ENCODE results near the gene GCSAM. TPM values are rescaled to one million over a fixed set of nuclear protein-coding genes. Genes with fewer than 3 reads are reported as not detected.

Gene GCSAM, protein sequence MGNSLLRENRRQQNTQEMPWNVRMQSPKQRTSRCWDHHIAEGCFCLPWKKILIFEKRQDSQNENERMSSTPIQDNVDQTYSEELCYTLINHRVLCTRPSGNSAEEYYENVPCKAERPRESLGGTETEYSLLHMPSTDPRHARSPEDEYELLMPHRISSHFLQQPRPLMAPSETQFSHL
- 1 to 10 TPM in 2 of 3 donors, under 1 TPM in 1; 0.86 to 2.0 (median 1.7) TPM for polyA plus RNA-seq (ENCODE audit: insufficient read length in 3 of 3)

DNA sequence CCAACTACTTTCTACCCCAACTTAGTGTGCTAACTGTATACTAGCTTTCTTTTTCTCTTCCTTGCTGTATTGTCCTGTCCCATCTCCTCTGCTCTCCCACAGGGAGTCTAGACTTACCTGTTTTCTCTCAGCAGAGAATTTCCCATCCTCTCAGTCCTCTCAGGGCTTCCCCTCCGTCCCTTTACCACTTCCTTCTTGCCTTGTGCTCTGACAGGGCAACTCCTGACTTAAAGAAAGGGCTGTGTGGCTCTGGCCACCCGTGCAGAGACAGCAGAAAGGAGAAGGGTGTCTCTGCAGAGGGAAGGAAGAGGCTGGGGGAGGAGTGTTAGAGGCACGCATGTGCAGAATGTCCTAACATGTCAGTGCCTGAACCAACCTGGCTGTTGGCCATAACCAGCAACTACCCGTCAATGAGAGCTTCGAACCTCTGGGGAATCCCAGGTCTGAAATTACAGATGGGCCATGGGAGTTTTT lies at the start of gene GCSAM:
TSS of gene GCSAM (minus strand) at position 274 of the 474 bp plus-strand sequence. CDS start at position 146, 128 bp downstream.
- no peak for DNase-seq (ENCODE audit: low read depth in 3 of 3, low spot score in 2 of 3)

- DNase-seq (ENCODE audit: low read depth in 3 of 3, low spot score in 2 of 3), result no peak
These were observed 42.6 kb upstream of the GCSAM start for GRCh38 chr3:112175646-112176045.

DNA sequence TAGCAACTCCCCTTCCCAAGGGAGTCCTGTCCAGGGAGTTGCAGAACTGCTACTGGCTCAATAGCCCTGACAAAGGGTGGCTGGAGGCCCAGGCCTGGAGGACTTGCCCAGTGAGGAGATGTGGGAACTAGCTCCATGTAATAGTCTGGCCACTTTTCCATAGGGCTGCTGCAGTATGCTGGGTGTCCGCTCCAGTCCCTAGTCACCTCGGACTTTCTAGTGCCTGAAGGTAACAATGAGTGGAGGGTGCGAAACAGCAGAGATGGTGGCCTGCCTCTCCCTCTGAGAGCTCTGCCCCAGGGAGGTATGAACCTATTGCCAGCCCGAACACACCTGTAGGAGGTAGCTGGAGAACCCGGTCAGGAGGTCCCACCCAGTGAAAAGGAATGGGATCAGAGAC lies 42.0 kb upstream of the GCSAM start:
- no peak for DNase-seq (ENCODE audit: low read depth in 3 of 3, low spot score in 2 of 3)

GRCh38 chr3:112171144-112171543 lies 38.1 kb upstream of the GCSAM start:
- DNase-seq (ENCODE audit: low read depth in 3 of 3, low spot score in 2 of 3), result no peak

GRCh38 chr3:112170046-112170445 lies 37.0 kb upstream of the GCSAM start:
- no peak for DNase-seq (ENCODE audit: low read depth in 3 of 3, low spot score in 2 of 3)

- no peak for DNase-seq (ENCODE audit: low read depth in 3 of 3, low spot score in 2 of 3)
These were observed 34.7 kb upstream of the GCSAM start for GRCh38 chr3:112167758-112168157.

- DNase-seq (ENCODE audit: low read depth in 3 of 3, low spot score in 2 of 3), result no peak
These were observed 16.1 kb upstream of the GCSAM start for GRCh38 chr3:112149136-112149535.

DNA sequence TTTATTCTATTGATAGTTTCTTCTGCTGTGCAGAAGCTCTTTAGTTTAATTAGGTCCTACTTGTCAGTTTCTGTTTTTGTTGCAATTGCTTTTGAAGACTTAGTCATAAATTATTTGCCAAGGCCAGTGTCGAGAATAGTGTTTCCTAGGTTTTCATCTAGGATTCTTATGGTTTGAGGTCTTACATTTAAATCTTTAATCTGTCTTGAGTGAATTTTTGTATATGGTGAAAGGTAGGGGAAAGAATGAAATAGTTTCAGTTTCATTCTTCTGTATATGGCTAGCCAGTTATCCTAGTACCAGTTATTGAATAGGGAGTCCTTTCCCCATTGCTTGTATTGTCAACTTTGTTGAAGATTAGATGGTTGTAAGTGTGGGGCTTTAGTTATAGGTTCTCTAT lies 10.6 kb upstream of the GCSAM start:
- no peak for DNase-seq (ENCODE audit: low read depth in 3 of 3, low spot score in 2 of 3)

GRCh38 chr3:112143251-112143650 lies 10.2 kb upstream of the GCSAM start:
- no peak for DNase-seq (ENCODE audit: low read depth in 3 of 3, low spot score in 2 of 3)

DNA sequence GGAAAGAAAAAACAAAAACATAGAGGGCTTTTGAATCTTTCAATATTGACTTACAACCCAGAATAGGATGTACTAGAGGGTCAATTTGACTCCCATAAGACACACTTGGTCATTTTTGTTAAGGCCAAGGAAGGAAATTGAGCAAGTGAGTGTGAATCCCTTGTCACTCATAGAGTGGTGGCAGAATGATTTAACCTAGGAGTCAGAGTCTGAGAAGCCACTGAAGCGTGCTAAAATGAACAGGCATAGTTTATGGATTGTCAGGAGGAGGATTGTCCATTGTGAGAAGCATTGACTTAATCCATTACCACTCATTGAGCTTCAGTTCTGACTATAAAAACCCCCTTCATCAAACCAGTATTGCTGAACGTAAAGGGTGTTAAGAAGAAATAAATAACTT lies 8.2 kb upstream of the GCSAM start:
- no peak for DNase-seq (ENCODE audit: low read depth in 3 of 3, low spot score in 2 of 3)

GRCh38 chr3:112140584-112140983 lies 7.5 kb upstream of the GCSAM start:
- DNase-seq (ENCODE audit: low read depth in 3 of 3, low spot score in 2 of 3), result no peak

GRCh38 chr3:112138219-112138969 lies 5.3 kb upstream of the GCSAM start:
- DNase-seq (ENCODE audit: low read depth in 3 of 3, low spot score in 2 of 3), result no peak

DNA sequence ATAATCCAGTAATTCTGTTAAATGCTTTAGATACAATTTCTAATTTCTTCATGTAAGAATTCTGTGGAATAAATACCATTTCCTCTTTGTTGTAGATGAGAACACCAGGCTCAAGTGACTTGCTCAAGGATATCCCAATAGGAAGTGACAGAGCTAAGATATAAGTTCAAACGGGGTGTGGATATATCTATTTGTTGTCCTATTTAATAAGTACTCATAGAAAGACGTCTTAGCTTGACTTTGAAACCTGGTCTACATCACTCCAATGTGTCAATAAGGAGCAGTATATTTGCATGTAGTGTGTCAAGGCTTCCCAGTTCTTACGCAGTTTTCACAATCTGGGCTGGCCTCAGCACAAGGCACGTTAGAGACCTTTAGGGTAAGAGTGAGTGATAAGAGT lies 4.7 kb upstream of the GCSAM start:
- DNase-seq (ENCODE audit: low read depth in 3 of 3, low spot score in 2 of 3), result no peak

DNA sequence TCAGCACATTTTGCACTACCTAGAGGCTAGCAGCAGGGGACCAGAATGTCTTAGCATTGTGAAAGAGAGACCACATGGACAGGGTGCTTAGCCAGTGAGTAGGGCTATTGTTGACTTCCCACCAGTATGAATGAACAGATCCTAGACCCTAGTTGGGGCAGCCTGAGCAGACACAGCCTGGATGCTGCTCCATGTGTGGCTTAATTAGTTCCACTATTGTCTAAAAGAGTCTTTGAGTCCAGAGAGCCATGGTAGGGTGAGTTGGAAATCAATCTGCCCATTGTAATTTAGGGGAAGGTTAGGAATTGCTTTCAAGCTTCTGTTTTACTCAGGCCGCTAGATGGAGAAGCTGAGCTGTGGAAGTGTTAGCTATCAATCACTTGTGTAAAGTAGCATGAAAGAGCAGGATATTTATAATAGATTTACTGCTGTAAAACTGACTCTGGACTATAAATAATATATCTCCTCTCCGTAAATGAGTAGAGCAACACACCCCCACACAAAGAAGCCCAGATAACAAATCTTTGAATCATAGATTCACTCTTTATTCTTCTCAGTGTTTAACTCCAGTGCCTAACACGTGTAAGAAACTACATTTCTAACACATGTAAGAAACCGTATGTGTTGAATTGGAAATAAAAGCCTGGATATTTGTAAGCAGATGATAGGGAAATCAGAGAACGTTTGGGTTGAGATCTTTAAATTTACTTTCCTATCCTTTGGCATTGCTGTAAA lies 4.1 kb upstream of the GCSAM start:
- DNase-seq (ENCODE audit: low read depth in 3 of 3, low spot score in 2 of 3), result peak in 1 of 3 donors; percentile 59

DNA sequence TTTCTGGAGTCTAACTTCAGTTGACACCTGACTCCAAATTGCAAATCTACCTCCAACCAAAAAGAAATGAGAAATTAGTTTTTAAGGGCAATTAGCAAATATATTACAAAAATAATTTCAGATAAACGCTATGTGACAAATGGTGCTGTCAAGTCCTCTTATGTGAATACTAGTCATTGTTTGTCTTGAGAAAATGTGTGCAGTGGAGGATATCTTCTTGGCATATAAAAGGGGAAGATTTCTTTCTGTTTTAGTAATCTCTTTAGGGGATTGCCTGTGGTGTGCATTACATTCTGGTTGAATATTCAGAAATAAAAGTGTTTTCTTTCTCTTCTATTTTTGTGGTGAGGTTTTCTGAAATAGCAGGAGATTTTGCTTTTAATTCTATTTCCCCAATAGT lies 3.0 kb upstream of the GCSAM start:
- DNase-seq (ENCODE audit: low read depth in 3 of 3, low spot score in 2 of 3), result no peak

DNA sequence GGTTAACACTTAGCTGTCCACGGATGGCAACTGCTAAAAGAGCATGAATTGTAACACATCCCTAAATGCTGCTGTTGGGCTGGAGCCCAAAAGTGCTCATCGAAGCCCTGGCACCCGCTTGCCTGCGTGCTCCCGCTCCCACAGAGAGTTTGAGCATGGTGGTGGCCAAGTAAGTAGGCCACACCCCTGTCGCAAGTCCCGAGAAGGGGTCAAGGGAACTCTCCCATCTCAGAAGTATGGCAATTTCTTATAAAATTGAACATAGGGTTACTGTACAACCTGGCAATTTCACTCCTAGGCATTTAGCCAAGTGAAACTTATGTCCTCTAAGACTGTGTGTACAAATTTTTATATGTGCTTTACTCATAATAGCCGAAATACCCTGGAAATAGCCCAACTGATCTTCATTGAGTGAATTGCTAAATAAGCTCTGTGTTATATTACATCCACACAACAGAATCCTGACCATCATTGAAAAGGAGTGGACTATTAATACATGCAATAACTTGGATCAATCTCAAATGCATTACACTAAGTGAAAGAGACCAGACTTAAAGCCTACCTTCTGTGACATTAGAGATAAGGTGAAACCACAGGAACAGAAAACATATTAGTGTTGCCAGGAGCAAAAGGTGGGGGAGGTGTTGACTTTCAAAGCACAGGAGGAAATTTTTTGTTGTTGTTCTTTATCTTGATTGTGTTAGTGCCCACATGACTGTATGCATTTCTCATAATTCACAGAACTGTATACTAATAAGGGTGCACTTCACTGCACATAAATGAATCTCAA lies 1.5 kb upstream of the GCSAM start:
- DNase-seq (ENCODE audit: low read depth in 3 of 3, low spot score in 2 of 3), result no peak

GRCh38 chr3:112133626-112134334 lies 732 bp upstream of the GCSAM start:
- DNase-seq (ENCODE audit: low read depth in 3 of 3, low spot score in 2 of 3), result no peak

GRCh38 chr3:112132554-112132953 lies 494 bp downstream of the GCSAM start:
- DNase-seq (ENCODE audit: low read depth in 3 of 3, low spot score in 2 of 3), result no peak

DNA sequence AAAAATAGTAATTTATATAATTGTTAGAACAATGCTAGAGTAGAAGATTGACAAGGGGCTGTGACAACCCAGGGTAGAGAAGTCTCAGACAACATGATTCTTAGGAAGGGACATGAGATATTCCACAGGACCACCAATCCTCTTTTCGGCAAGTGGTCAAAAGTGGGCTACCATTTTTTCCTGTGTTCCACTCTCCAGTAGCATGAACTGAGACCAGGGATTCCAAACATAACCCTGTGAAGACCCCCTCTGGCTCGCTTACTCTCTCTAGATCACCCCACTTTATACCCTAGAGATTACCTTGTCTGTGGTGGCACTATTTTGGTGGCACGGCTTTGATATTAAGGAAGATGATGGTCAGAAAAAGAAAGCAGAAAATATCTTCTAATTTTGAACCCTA lies 960 bp downstream of the GCSAM start:
- no peak for DNase-seq (ENCODE audit: low read depth in 3 of 3, low spot score in 2 of 3)

DNA sequence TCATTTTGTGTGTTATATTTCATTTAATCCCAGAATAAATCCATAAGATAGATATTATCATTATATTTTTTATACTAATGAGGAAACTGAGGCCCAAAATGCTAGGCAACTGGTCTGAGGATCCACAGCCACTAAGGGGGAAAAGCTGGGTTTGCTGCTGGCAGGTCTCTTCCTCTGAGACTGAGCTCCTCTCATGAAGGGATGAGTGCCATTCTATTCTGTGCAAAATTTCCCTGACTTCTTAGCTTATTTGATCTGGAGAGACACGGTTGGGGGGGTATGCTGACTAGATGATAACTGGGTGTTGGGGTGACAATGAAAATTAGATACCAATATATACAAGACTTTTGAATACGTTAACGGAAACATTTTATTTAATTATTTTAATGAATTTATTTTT lies 1.9 kb downstream of the GCSAM start:
- no peak for DNase-seq (ENCODE audit: low read depth in 3 of 3, low spot score in 2 of 3)
